Stimulated activated CD8-positive, alpha-beta memory T cell treated with anti-CD3 and anti-CD28 coated beads, Interleukin-2, amount 100 ng/mL, for 1 hour (primary cell): ENCODE data around the gene PLA2G4B.

Experiments
- DNase-seq, 2 donors: peaks; one replicate each; pipeline ENCODE4 v3.0.0-alpha.2; 2020; ENCODE audit warnings: low read depth in 2 of 2

PLA2G4B gene

DNA sequence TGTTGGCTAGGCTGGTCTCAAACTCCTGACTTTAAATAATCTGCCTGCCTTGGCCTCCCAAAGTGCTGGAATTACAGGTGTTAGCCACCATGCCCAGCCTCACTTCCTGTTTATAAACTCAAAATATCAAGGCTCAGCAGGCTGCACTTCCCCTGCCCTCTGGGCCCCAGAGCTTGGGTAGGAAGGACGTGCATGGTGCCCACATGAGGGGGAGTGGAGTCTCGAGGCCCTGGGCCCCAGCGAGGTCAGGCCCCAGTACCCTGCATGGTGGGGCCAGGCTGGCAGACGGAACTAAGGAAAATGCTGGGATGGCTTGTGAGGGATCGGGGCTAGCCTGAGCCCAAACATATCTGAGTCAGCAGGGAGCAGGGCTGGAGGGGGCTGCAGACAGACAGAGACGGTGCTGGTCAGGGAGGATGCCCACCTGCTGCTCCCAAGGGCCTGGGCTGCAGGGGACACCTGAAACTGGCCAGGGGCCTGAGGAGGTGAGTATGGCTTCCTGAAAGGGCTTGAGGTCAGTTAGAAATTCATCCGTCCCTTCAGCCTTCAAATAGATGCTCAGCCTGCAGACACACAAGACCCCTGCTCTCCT lies 50.1 kb downstream of the PLA2G4B start:
- no peak for DNase-seq

DNA sequence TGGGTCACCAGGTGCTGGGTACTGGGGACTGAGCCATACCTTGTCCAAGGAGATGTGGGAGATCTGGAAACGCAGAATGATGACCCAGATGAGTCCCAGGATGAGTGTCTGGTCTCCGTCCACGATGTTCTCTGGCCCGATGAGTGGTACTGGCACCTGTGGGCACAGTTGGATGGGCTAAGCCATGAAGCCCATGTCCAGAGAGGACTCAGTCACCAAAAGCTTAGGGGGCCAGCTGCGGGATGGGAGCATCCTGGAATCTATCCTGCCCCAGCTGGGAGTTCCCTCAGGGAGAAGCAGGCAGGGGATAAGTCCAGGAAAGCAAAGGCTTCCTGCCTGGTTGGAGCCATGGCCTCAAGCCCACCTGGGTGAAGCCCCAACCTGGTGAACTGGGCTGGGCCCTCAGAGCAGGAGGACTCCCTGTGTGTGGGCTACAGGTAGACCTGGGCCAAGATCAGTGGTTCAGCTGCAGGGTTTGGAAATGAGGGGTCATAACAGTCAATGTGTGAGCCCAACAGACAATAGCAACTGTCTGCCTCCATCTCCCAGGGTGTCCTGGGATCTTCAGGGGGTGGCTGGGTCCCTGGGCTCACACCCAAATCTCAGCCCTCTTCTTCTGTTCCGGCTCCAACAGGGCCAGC lies 51.5 kb downstream of the PLA2G4B start:
- DNase-seq, result no peak

GRCh38 chr15:41891226-41891625 lies 52.6 kb downstream of the PLA2G4B start:
- no peak for DNase-seq

GRCh38 chr15:41891946-41892345 lies 53.3 kb downstream of the PLA2G4B start:
- DNase-seq, result no peak

- DNase-seq, result no peak
Observed at GRCh38 chr15:41892621-41893421, 54.2 kb downstream of the PLA2G4B start.

DNA sequence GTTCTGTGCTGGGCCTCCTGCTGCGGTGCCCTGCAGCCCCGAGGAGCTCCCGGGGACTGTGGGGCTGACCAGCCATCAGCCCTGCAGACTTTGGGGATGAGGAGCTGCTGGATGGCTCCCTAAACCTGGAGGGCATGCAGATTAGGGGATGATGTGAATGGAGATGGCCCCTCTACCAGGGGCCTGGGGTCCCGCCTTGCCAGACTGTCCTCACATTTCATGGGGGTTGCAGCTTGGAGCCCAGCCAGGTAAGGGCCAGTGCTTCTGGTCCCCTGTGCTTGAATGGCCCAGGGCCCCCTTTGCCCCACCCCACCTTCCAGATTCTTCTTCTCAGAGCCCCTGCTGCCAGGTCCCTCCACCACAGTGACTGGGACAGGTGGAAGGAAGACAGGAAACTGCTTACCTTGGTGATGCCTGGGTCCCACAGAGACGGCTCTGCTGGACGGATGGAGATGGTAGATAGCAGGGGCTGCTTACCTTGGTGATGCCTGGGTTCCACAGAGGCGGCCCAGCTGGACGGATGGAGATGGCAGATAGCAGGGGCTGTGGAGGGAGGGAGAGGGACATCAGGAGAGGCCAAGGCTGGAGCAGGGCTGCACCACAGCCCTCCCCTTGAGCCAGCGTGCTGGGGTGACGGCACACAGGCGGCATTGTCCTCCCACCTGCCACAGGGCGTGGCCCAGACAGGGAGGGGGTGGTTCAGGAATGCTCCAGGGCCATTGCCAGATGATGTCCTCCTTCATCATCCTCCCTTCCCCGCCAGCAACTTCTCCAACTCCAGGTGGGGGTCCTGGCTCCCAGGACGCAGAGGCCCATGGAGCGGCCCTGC lies 55.0 kb downstream of the PLA2G4B start, which contains the start of gene SPTBN5:
TSS of gene SPTBN5 (minus strand) at position 632 of the 829 bp plus-strand sequence. CDS start at position 76, 556 bp downstream.
- DNase-seq, result no peak

DNA sequence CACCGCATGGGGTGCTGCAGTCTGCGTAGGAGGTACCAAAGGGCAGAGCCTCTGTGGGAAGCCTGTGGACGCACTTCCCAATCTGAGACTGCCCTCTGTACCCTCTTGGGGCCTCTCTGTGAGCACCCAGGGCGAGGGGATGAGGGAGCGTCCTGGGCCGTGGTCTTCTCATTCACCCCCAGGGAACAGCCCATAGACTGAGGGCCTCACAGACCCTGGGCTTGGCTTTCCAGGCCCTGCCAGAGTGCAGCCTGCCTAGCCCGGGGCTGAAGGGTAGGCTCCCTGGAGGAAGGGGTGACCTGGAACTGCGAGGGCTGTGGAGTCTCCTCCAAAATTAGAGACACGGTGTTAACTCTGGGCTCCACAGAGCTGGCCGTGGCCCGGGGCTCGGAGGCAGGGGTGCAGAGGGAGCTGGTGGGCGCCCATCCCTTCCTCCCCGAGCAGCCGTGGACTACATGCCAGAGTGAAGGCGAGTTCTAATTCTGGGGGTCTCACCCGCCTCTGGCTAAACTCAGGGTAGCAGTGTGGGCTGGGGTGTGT lies 55.7 kb downstream of the PLA2G4B start:
- DNase-seq, result no peak

DNA sequence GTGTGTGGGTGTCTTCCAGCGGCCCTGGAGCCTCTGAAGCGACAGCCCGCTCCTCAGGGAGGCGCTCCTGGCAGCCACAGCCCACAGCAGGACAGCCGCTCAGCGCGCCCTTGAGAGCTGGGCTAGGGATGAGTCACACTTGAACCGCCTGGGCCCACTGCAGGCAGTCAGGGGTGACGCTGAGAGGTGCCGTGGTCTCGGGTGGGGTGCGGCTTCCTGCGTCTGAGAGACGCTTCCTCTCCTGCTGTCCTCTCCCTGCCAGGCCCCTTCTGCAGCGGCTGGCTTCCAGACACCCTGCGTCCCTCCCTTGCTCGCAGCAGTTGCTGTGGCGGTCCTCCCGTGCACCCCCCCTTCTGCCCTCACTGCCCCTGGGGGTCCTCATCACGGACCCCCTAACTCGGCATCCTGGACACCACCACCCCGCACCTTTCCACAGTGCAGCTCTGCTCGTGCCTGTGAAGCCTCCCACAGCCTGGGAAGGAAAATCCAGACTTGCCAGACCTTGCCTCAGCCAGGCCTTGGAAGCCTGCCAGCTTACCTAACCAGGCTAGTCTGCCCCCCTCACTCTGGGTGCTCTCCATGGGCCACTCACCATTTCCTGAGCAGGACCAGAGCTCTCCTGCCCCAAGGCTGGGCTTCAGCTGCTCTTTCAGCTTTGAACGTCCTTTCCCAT lies 56.3 kb downstream of the PLA2G4B start:
- DNase-seq, result peak; percentile 73 to 79

DNA sequence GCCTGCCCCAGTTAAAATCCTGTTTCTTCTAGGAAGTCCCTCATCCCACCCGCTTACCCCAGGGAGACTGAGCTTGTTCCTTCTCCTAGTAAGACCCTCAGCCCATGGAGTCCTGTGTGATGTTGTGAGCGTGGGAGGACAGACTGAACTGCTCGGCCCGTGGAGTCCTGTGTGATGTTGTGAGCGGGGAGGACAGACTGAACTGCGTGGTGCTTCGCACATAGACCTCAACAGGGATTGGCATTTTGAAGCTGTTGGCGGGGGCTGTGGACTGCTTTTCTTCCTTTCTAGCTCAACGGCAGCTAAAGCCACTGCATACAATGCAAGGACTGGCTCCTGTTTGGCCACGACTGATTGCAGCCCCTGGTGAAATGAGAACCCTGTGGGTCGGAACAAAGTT lies 56.8 kb downstream of the PLA2G4B start:
- DNase-seq, result no peak

- no peak for DNase-seq
Observed at GRCh38 chr15:41895957-41896356, 57.3 kb downstream of the PLA2G4B start.

- DNase-seq, result no peak
Observed at GRCh38 chr15:41896566-41896965, 57.9 kb downstream of the PLA2G4B start.

- no peak for DNase-seq
Observed at GRCh38 chr15:41897363-41897799, 58.7 kb downstream of the PLA2G4B start.
